Keratinocyte (primary cell): ENCODE data around the gene CAD. TPM values are rescaled to one million over a fixed set of nuclear protein-coding genes. Genes with fewer than 3 reads are reported as not detected.

Source experiments
- DNase-seq: peaks from one replicate; pipeline ENCODE4 v3.0.0-alpha.2; 2011; ENCODE audit warnings: low read depth, missing footprints, low spot score
- FAIRE-seq: peaks from 2 replicates; lab custom pipeline; 2011; peaks lifted over from hg19 to GRCh38; lab: Jason Lieb, UNC
- H2AFZ ChIP-seq: 2 replicates; pipeline ENCODE4 v1.6.0; 2012; ENCODE audit warnings: low read length, control low read depth, inconsistent platforms; ENCODE audit not compliant: control insufficient read depth
- H3K27ac ChIP-seq: 2 replicates; pipeline ENCODE4 v1.5.1; 2011; ENCODE audit warnings: low read length; ENCODE audit not compliant: control insufficient read depth, insufficient read depth
- H3K27me3 ChIP-seq: 3 replicates; pipeline ENCODE4 v1.6.0; 2011; ENCODE audit warnings: low read length; ENCODE audit not compliant: control insufficient read depth, insufficient read depth; ENCODE audit errors: extremely low read depth
- H3K36me3 ChIP-seq, 2 experiments: 2 replicates in 1 of 2; 3 replicates in 1 of 2; pipeline ENCODE4 v1.5.1; 2011; ENCODE audit warnings: low read length in 2 of 2, mild to moderate bottlenecking in 1 of 2; ENCODE audit not compliant: control insufficient read depth in 2 of 2, insufficient read depth in 2 of 2; ENCODE audit errors: extremely low read depth in 1 of 2
- H3K4me1 ChIP-seq: 3 replicates; pipeline ENCODE4 v1.5.1; 2011; ENCODE audit warnings: low read length; ENCODE audit not compliant: control insufficient read depth, insufficient read depth; ENCODE audit errors: extremely low read depth
- H3K4me2 ChIP-seq: 3 replicates; pipeline ENCODE4 v1.6.0; 2011; ENCODE audit warnings: low read depth, low read length; ENCODE audit not compliant: control insufficient read depth, insufficient read depth; ENCODE audit errors: extremely low read depth
- H3K4me3 ChIP-seq, 3 experiments: fragments of 200-600 bp in 1 of 3; sonication (generic) in 1 of 3; 2 replicates in 2 of 3; 3 replicates in 1 of 3; pipeline ENCODE4 v1.5.1; 2011 to 2016; ENCODE audit warnings: low read length in 3 of 3, mild to moderate bottlenecking in 3 of 3, control low read depth in 2 of 3, inconsistent platforms in 1 of 3, low read depth in 1 of 3, mixed read lengths in 1 of 3, mixed run types in 1 of 3, moderate library complexity in 1 of 3; ENCODE audit not compliant: control insufficient read depth in 2 of 3, insufficient read depth in 2 of 3; ENCODE audit errors: extremely low read depth in 1 of 3
- H3K79me2 ChIP-seq: 2 replicates; pipeline ENCODE4 v1.6.0; 2012; ENCODE audit warnings: low read length; ENCODE audit not compliant: control insufficient read depth, insufficient read depth
- H3K9ac ChIP-seq: 3 replicates; pipeline ENCODE4 v1.6.0; 2011; ENCODE audit warnings: low read length; ENCODE audit not compliant: control insufficient read depth, insufficient read depth; ENCODE audit errors: extremely low read depth
- H3K9me1 ChIP-seq: 3 replicates; pipeline ENCODE4 v1.6.0; 2011; ENCODE audit warnings: low read length; ENCODE audit not compliant: control insufficient read depth, insufficient read depth; ENCODE audit errors: extremely low read depth
- H3K9me3 ChIP-seq: 2 replicates; pipeline ENCODE4 v1.5.1; 2012; ENCODE audit warnings: low read depth, low read length; ENCODE audit not compliant: control insufficient read depth
- H4K20me1 ChIP-seq: 3 replicates; pipeline ENCODE4 v1.6.0; 2011; ENCODE audit warnings: low read length; ENCODE audit not compliant: control insufficient read depth, insufficient read depth; ENCODE audit errors: extremely low read depth
- EZH2 ChIP-seq: IDR thresholded peaks from one replicate; pipeline ENCODE4 v1.6.1; 2012; ENCODE audit warnings: inconsistent platforms, mild to moderate bottlenecking, low read length, moderate library complexity
- dilution Hi-C: fragments of 300-500 bp; cut with MboI; formaldehyde crosslinking; loops from one replicate; pipeline ENCODE4 v1.7.0; 2020; ENCODE audit warnings: low sequenced_read_pairs; ENCODE audit not compliant: extremely low pct_ligation_motif_present
- polyA plus RNA-seq, 5 experiments: library from polyadenylated mRNA; depleted of rRNA in 3 of 5; stranded (reverse) in 3 of 5; stranded (forward) in 1 of 5; unstranded in 1 of 5; fragments of >200 nt; gene quantifications; 1 replicate in 1 of 5; 2 replicates in 3 of 5; 3 replicates in 1 of 5; pipeline versions ENCODE4 v1.2.1 to v1.2.3, GENCODE V29; 2011 to 2012; ENCODE audit warnings: missing spikeins in 2 of 5, low read depth in 1 of 5, low replicate concordance in 1 of 5
- TF ChIP-seq, protein P1 (sequence below), 3 experiments: IDR thresholded peaks in 1 of 3; conservative IDR thresholded peaks in 1 of 3; optimal IDR thresholded peaks in 1 of 3; 2 replicates in 2 of 3; 3 replicates in 1 of 3; pipeline versions ENCODE3 to v1.5.1; 2011; ENCODE audit warnings: low read length in 3 of 3, mild to moderate bottlenecking in 3 of 3, moderate library complexity in 2 of 3, control low read depth in 1 of 3, inconsistent platforms in 1 of 3; ENCODE audit not compliant: insufficient read depth in 2 of 3; ENCODE audit errors: extremely low read depth in 1 of 3

Gene CAD
- polyA plus RNA-seq, 1 donor (not counting 4 experiments of a cell fraction or from before 2014, with no cell fraction given), result 21.0 TPM

DNA sequence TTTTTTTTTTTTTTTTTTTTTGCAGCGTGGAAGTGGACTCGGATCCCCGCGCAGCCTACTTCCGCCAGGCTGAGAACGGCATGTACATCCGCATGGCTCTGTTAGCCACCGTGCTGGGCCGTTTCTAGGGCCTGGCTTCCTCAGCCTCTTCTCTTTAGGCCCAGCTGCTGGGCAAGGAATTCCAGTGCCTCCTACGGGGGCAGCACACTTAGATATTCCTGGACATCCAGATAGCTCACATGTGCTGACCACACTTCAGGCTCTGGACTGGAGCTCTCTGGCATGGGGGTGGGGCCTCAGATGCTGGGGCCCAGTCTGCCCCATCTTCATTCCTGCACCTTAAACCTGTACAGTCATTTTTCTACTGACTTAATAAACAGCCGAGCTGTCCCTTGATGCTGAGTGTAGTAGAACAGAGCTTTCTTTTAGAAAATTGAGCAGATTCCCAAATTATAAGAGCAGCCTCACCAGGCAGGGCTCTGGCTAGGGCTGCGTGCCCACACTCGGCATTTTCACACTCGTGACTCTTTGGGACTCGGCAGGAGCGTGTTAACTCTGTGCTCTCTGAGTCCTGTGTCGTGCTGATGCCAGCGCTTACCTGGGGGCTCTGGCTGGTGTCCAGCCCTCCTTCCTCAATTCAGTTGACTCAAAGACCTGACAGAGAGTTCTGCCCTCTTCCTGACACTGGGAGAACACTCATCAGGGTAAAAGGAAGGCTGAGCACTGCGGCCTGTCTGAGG lies 26.4 kb downstream of the CAD start:
- TF ChIP-seq, protein P1, sequence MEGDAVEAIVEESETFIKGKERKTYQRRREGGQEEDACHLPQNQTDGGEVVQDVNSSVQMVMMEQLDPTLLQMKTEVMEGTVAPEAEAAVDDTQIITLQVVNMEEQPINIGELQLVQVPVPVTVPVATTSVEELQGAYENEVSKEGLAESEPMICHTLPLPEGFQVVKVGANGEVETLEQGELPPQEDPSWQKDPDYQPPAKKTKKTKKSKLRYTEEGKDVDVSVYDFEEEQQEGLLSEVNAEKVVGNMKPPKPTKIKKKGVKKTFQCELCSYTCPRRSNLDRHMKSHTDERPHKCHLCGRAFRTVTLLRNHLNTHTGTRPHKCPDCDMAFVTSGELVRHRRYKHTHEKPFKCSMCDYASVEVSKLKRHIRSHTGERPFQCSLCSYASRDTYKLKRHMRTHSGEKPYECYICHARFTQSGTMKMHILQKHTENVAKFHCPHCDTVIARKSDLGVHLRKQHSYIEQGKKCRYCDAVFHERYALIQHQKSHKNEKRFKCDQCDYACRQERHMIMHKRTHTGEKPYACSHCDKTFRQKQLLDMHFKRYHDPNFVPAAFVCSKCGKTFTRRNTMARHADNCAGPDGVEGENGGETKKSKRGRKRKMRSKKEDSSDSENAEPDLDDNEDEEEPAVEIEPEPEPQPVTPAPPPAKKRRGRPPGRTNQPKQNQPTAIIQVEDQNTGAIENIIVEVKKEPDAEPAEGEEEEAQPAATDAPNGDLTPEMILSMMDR (optimal IDR thresholded peaks at IDR 0.05 in 1 of 3, IDR thresholded peaks at IDR 0.05 in 1 of 3, conservative IDR thresholded peaks at IDR 0.05 in 1 of 3; ENCODE audit: extremely low read depth in 1 of 3, insufficient read depth in 2 of 3, low read length in 3 of 3), result no peak
- TF ChIP-seq EZH2, result no peak
- peaks cover 29 to 57% of the 10 kb centered on the region in 2 experiments for H3K36me3 ChIP-seq
- H3K9ac ChIP-seq, result no peak overlapping the region
- DNase-seq (no peak), FAIRE-seq (no peak)
- no peaks in the 10 kb centered on the region for H3K27me3 ChIP-seq
- dilution Hi-C loops, result no loop called here
- H3K27ac ChIP-seq, result no peak overlapping the region
- H3K9me3 ChIP-seq, result no peaks in the 10 kb centered on the region
- no peak overlapping the region for H3K4me2 ChIP-seq
- no peaks in the 10 kb centered on the region for H3K4me1 ChIP-seq
- no peak overlapping the region for H3K4me3 ChIP-seq
- no peaks in the 10 kb centered on the region for H3K9me1 ChIP-seq
- no peaks in the 10 kb centered on the region for H4K20me1 ChIP-seq
- no peaks in the 10 kb centered on the region for H3K79me2 ChIP-seq
- no peak overlapping the region for H2AFZ ChIP-seq

DNA sequence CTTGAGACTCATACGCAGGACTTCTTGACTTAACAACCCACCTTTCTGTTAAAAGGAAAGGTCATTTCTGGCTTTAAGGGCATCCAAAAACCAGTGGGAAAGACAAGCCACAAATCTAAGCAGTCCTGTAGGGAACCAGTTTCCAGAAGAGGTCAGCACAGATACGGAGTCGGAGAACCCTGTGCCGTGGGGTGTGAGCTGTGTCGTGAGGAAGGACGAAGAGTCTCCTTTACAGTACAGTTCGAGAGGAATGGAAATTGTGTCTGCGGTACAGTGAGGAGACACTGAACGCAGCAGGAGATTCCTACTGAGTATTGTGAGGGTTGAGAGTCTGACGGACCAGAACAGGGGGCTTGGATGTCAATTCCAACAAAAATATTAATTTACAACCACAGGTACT lies 27.9 kb downstream of the CAD start:
- Histone ChIP-seq H3K36me3 (peaks cover 25 to 44% of the 10 kb centered on the region in 2 experiments), H3K4me2 (no peak overlapping the region), H3K9me3 (no peaks in the 10 kb centered on the region), H3K27ac (no peak overlapping the region), H3K4me3 (no peak overlapping the region), H2AFZ (no peak overlapping the region), H3K27me3 (no peaks in the 10 kb centered on the region), H3K9ac (no peak overlapping the region), H3K4me1 (no peaks in the 10 kb centered on the region), H4K20me1 (no peaks in the 10 kb centered on the region), H3K9me1 (no peaks in the 10 kb centered on the region), H3K79me2 (no peaks in the 10 kb centered on the region)
- no peak for DNase-seq
- dilution Hi-C loops, result no loop called here
- no peak for FAIRE-seq
- TF ChIP-seq, protein P1 (optimal IDR thresholded peaks at IDR 0.05 in 1 of 3, IDR thresholded peaks at IDR 0.05 in 1 of 3, conservative IDR thresholded peaks at IDR 0.05 in 1 of 3; ENCODE audit: extremely low read depth in 1 of 3, insufficient read depth in 2 of 3, low read length in 3 of 3), result no peak
- no peak for TF ChIP-seq EZH2
